Posterior vena cava (tissue), 2 donors: ENCODE data around the gene CORO6. TPM values are rescaled to one million over a fixed set of nuclear protein-coding genes. Genes with fewer than 3 reads are reported as not detected.

Source experiments
- DNase-seq: peaks from one replicate; pipeline ENCODE4 v3.0.0-alpha.2; 2020; ENCODE audit warnings: low spot score
- intact Hi-C, 2 donors: fragments of 100-400 bp; cut with DNase I; formaldehyde crosslinking; loops; one replicate each; pipeline versions ENCODE4 v1.14.1 to v1.14.2; 2022 to 2023
- total RNA-seq, 2 donors: library from RNA; stranded (reverse); fragmentation: NEBNext Ultra II Directional; extraction: Animal tissue kit (Norgen Biotek cat#: 25700); gene quantifications; one replicate each; pipeline ENCODE4 v1.2.1, GENCODE V29; 2021
- donor health status: DM: yes; HTN: yes; CAD: no.
- donor health status: DM: yes; HTN: yes; CAD: no.

The CORO6 gene
- total RNA-seq, 2 donors from 2014 or later = 26.7 to 31.6 TPM

DNA sequence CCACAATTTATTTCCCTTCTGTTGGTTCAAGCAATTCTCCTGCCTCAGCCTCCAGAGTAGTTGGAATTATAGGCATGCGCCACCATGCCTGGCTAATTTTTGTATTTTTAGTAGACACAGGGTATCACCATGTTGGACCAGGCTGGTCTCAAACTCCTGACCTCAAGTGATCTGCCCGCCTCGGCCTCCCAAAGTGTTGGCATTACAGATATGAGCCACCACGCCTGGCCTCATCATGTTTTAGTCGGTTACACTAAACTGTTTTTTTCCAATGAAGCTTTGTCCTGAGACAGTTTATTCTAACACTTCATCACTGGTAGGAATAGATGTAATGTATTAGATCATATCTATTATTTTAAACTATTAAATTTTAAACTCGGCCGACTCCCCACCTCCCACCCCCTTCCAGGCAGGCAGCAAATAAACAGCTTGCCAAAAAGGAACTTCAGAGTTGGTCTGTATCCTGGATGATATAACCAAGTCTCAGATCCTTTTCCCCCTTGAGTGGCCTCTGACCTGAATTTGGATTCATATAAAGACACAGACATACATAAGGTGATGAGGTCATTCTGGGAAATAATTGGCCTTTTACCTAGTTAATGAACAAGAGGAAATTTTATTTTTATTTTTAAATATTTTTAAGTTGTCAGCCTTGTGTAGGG, 18.4 kb upstream of the CORO6 start:
- intact Hi-C loops = no loop called here
- no peak for DNase-seq

DNA sequence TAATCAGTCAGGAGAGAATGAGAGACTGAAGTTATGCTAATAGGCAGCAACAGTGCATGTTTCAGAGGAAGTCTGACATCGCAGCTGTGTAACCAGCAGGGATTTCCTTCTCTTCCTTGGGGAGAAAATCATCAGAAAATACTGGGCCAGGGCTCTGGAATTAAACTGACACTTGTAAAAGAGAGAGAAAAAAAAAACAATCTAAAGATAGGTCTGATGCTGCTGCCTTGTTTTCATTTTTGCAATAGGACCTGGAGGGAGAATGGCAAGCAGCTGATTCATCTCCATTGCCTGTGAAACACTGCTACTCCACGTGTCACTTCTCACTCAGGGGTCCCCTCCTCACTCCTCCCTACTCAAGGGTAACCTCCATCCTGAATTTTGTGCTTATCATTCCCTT, 17.7 kb upstream of the CORO6 start:
- intact Hi-C loops = no loop called here
- DNase-seq = no peak

DNA sequence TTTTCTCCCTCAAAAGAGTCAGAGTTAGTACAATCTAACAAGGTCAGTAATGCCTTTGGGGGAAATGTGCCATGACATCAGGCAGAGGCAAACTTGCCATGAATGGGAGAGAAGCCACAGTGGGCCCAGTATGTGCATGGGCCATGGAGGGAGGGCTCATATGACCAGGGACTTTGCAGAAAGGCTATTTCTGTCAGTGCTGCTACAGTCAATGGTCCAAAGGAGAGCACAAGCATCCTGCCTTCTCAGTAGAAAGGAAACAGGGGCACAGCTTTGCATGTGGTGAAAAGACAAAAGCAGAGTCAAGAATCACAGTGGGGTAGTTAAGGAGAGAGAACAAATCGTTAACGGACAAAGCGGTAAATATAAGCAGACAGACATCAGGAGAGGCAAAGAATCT, 11.2 kb upstream of the CORO6 start:
- intact Hi-C loops = loop anchor here in 1 of 2 donors (10.0 kb wide), 1 partner anchor 141 kb away; no protein-coding TSS in a partner anchor
- no peak for DNase-seq

DNA sequence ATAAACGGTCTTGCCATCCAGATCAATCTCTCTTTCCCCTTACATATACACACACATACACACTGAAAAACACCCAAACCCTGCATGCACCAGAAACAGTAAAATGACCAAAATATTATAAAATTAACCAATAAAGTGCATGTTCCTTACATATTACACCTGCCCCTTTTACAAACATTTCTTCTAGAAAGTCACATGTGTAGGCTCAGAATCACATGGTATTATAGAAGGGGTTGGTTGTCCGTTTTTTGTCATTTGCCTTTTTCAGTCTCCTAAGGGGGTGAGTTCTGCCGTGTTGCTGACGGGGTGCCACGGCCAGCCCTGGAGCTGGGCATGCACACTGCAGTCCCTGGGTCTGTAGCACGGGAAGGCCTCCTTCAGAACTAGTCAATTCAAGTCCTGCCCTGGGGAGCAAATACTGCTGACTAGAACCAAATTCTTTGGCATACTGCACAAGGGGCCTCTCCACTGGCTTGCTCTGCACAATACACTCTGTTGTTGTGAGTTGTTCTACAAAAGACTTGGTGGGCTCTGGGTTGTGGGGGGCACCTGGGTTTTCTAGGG, 8.0 kb upstream of the CORO6 start:
- DNase-seq = no peak
- intact Hi-C loops = loop anchor here in 1 of 2 donors (10.0 kb wide), 1 partner anchor 144 kb away; no protein-coding TSS in a partner anchor

DNA sequence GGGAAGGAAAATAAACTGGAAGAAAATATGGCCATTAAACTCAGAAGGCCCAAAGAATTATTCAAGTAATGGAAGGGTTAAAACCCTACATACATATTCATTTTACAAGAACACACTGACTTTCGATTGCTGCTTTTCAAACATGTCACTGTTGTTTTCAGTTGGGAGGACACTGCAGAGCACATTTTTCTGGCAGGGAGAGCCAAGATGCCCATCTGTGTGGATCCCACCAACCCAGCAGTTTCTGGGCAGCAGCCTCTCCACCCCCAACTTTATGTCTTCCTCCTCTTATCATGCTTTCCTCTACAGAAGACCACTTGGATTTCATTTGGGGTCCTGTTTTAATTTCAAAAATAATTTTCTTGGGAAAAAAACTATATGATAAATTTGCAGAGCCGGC, 7.1 kb upstream of the CORO6 start:
- intact Hi-C loops = loop anchor here (10.0 kb wide), 1 partner anchor 145 kb away; no protein-coding TSS in a partner anchor
- DNase-seq = no peak

DNA sequence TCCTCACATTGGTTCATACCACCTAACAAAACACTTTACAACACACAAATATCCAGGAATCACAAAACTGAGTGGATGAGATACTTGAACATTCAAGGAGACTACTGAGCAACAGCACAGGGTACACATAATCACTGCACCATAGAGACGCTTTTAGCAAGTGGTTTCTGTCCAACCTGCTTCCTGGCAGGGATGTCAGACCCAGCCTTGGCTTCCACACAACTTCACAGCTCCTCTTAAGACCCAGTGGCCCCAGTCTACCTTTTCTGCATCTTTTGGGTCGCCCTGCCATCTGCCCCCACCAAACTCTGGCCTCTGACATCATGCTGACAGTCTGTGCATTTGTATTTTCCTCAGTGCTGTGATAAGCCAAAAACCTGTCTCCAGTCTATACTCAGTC, 5.9 kb upstream of the CORO6 start:
- intact Hi-C loops = loop anchor here in 1 of 2 donors (10.0 kb wide), 1 partner anchor 146 kb away; no protein-coding TSS in a partner anchor
- no peak for DNase-seq

DNA sequence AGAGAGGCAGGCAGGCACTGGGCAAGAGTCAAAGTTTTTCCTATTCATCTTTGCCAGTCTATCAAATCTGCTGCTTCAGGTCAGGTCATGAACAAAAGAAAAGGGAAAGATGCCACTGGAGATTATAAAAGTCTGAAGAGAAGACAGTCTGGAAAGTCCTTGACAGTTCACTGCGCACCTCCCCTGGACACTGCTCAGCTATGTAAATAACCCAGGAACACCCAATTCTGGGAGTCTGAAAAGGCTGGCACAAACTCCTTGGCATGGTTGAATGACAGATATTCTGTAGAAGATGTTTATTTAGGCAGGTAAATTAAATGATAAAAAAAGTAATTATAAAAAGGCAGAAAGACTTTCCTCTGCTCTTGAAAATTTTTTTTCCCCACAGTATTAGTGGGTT, 5.2 kb upstream of the CORO6 start:
- DNase-seq = no peak
- intact Hi-C loops = loop anchor here in 1 of 2 donors (10.0 kb wide), 1 partner anchor 147 kb away; no protein-coding TSS in a partner anchor

DNA sequence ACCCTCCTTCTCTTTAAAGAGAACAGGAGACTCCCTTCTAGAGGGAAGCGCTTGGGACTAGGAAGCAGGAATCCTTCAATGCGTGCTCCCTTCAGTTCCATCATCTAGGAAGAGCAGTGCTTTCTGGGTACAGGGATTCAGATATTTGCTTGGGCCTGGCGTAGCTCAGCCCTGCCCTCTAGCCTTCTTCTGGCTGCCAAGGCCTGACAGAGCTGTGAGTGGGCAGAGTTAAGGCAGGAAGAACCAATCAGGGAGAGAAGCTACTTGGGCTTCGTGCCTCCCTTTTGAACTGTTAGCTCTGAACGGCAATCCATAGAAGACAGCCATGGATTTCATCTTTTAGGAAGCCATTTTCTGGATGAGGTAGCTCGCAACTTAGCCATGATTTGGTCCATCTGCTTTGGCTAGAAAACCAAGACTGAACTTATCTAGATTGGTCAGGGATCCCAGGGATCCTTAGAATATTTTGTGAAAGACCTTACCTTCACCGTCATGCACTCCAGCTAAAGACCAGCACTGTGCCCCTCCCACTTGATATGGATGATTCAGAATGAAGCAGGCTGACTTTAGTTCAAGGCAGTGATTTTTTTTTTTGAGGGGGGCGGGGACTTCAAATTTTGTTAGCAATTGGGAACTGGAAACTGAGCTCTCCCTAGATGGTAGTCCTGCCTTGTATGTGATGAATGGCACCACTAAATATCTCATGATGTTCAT, 2.5 kb upstream of the CORO6 start:
- intact Hi-C loops = loop anchor here in 1 of 2 donors (10.0 kb wide), 1 partner anchor 150 kb away; no protein-coding TSS in a partner anchor
- DNase-seq = no peak

DNA sequence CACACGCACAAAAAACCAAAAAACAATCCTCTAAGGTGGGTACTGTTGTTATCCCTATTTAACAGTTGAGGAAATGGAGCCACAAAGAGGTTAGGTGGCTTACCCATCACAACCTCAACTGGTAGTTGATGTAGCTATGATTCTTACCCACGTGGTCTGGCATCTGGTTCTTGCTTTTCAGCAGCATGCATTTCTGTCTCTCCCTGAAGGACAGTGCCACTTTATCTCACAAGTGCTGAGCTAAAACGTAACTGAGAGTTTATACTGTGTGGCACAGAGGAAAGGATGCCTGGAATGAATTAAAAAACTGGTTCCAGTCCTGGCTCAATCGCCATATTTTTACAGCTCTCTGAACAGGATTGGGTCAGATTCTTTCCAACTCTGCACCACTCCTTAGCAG, 1.9 kb upstream of the CORO6 start:
- no peak for DNase-seq
- intact Hi-C loops = loop anchor here in 1 of 2 donors (10.0 kb wide), 1 partner anchor 150 kb away; no protein-coding TSS in a partner anchor

DNA sequence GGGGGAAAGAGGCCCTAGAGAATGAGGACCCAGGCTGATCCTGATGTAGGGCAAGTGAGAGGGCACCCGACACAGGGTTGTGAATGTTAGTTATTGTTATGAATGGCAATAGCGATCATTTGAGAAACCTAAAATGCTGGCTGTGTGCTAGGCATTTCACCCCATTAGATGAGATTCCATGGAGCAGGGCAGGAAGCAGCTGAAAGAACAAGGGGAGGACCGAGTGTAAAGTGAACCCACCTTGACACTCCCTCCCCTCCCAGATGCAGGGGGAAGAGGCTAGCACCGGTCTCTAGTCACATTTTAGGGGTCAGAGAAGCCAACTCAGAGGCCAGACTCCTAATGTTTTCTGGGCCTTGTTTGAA, 553 bp upstream of the CORO6 start:
- intact Hi-C loops = loop anchor here in 1 of 2 donors (10.0 kb wide), 1 partner anchor 152 kb away; no protein-coding TSS in a partner anchor
- DNase-seq = no peak

DNA sequence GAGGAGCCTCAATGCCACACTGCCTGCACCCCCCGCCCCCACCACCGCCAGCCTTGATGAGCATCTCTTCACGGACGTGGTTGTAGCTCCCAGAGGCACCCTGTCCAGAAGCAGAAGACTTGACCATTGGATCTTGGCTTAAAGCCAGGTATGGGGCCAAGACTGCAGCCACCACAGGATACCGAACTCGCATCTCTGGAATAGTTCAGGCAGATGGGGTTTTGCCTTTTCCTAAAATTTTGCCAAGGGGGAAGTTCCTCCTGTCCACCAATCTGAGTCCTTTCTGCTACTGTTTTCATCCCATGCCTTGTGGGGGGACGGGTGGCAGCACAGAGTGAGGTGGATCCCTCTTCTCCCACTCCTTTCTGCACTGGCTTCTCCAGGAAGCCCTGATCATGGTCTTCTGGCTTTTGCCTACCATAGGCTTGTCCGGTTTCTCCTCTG, 939 bp downstream of the CORO6 start:
- intact Hi-C loops = loop anchor here in 1 of 2 donors (10.0 kb wide), 1 partner anchor 153 kb away; no protein-coding TSS in a partner anchor
- DNase-seq = no peak

DNA sequence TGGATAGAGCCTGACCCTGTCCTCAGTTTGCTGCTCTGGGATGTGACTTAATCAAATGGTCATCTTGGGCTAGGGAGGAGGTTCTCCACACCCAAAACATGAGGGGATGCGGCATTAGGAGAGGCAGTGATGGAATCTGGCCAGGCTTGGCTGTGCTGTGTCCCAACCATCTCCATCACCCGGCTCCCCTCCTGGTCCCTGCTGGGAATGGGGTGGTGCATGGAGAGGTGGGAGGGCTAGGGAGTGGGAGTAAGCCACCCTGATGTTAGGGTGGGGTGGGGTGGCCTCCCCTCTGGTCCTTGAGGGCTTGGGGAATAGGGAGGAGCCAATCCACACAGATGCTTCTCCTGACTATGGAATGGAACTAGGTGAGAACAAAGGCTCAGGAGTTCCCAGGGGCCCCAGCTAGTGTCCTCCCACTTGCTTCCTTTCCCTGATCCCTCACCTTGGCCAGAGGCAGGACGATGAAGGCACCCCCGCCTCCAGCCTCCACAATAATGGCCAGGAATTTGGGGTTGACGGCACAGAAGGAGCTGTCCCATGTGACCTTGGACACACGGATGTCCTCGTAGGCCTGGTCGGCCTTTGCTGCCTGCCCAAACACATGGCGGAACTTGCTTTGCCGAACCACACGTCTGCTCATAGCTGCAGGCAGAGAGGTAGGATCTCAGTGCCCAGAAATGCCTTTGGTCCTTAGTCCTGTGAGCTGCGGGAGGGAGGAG, 1.8 kb downstream of the CORO6 start:
- intact Hi-C loops = loop anchor here in 1 of 2 donors (10.0 kb wide), 1 partner anchor 154 kb away; no protein-coding TSS in a partner anchor
- DNase-seq = no peak

DNA sequence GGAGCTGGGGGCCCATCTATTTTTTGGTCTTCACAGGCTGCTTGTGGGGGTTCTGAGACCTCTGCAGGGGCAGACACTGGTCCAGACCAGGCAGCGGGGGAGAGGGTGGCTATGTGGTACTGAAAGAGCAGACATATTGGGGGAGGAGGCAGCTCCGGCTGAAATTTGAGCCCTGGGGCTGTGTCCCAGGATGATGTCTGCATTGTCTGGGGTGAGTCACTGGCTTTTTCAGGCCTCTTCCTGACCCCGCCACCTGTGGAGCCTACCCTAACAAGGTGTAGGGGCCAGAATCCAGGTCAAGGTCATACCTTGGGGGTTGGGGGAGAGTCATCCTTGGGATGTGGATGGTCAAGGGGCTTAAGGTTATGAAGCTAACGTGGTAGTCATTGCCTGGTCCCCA, 2.4 kb downstream of the CORO6 start:
- intact Hi-C loops = loop anchor here in 1 of 2 donors (10.0 kb wide), 1 partner anchor 155 kb away; no protein-coding TSS in a partner anchor
- no peak for DNase-seq

DNA sequence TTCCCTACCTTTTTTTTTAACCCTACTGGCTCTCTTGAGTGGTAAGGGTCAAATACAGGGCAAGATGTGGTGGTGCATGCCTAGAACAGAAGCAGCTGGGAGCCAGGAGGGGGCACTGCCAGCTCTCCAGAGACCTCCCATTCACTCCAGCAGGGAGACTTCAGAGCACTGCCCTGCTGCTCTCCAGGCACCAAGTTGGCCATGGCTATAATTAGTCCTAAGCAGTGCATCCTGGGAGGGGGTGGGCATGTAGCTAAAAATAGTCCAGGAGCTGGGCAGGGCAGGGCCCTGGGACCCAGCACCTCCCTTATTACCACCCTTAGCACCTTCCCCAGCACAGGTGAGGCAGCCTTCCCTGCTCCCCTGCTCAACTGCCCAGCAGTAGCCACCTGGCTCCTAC, 3.5 kb downstream of the CORO6 start:
- intact Hi-C loops = no loop called here

DNA sequence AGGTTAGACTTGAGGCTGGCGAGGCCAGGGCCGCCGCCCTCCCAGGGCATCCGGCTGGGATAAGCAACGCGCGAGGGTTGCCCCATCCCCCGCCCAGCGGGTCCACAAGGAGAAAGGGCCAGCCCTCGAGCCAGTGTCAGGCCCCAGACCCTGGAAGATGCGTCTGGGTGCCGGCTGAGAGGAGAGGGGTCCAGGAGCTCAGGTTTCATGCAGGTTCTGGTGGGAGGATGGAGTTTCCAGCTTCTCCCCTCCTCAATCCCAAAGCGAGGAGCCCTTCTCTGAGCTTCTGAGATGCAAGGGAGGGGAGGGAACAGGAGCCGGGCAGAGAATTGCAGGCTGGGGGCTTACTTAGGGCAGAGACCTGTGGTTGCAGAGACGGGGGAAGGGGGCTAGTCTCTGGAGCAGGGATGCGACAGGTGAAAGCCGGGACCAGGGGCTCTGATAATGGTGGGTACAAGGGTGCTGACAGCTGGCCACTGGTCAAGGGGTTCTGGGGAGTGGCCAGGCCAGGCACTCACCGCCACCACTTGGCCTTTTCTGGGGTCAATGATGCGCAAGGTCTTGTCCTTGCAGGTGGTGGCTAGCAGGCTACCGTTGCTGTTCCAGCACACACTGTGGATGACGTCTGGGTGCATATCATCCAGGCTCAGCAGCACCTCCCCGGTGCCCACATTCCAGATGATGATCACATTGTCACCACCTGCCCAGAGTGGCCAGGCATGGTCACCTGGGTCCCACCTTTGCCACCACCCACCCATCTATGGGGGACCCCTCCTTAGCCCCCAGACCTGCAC, 4.2 kb downstream of the CORO6 start:
- DNase-seq = no peak
- intact Hi-C loops = no loop called here

More for the DNA sequence above, 3.5 kb downstream of the CORO6 start:
- no peak for DNase-seq

DNA sequence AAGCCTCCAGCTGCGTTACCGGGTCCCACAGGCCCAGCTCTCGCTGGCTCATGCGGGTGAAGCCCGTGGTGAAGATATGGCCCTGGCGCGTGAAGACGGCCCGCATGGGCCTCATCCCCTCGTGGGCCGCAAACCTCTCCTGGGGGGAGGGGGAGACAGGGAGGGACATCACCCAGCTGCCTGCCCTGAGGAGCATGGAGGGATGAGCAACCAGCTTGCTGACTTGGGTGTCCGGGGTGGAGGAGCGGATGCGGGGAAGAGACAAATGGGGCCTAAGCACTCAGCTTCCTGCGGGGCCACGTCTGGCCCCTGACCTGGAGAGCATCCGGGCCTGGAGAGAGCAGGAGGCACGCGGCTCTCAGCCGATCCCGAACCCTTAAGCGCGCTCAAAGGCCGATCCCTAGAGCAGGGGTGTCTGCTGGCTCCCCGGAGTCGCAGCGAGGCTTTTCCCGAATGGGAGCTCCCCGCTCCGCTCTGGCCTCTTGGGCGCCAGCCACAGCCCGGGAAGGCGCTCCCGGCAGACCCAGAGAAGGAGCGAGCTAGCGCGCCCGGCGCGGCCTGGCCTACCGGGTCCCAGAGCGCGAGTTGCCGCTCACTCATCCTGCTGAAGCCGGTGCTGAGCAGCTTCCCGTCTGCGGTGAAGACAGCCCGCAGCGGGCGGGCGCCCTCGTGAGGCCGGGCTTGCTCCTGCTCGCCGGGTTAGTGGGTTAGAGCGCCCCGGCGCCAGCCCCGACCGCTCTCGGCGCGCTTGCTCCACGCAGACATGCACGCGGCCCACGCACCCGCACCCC, 5.0 kb downstream of the CORO6 start:
- intact Hi-C loops = no loop called here
- DNase-seq = peak; percentile 95

DNA sequence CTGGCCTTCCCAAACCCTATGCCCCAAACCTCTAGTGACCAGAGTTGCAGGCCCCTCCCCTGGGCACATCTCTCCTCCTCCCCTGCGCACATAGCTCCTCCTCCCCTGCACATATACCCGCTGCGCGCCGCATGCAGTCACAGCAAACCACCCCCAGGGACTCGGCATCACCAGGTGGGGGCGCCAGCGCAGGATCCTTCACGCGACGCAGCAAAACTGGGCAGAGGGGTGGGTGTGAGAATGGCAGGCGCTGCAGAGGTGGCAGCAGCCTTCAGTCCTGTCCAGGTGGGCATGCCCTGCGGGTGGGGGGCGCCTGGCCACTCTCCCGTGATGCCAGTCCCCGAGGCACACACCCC, 5.6 kb downstream of the CORO6 start:
- intact Hi-C loops = no loop called here
- peak; percentile 95 for DNase-seq
